Neural progenitor cell (in vitro differentiated cells): Measurements from ENCODE around the gene MDH1. TPM values are rescaled to one million over a fixed set of nuclear protein-coding genes. Genes with fewer than 3 reads are reported as not detected.

Experiments used
- DNase-seq: peaks from one replicate; pipeline ENCODE4 v3.0.0-alpha.2; 2016; ENCODE audit warnings: low spot score
- H2AFZ ChIP-seq: fragments of 200-600 bp; sonication (generic); replicated peaks from 2 replicates; pipeline ENCODE4 v1.6.1; 2016; ENCODE audit warnings: antibody characterized with exemption
- H3F3A ChIP-seq: fragments of 200-600 bp; sonication (generic); 2 replicates; pipeline ENCODE4 v1.6.1; 2016; ENCODE audit warnings: antibody characterized with exemption, low read depth
- H3K27ac ChIP-seq: fragments of 200-600 bp; sonication (generic); 2 replicates; pipeline ENCODE4 v1.5.1; 2016; ENCODE audit warnings: mild to moderate bottlenecking
- H3K27me3 ChIP-seq: fragments of 200-600 bp; sonication (generic); 2 replicates; pipeline ENCODE4 v1.6.1; 2016; ENCODE audit warnings: mild to moderate bottlenecking, moderate library complexity
- H3K36me3 ChIP-seq: fragments of 200-600 bp; sonication (generic); 2 replicates; pipeline ENCODE4 v1.5.1; 2016
- H3K4me1 ChIP-seq: fragments of 200-600 bp; sonication (generic); 2 replicates; pipeline ENCODE4 v1.6.1; 2016; ENCODE audit warnings: mixed run types
- H3K4me2 ChIP-seq: fragments of 200-600 bp; sonication (generic); 2 replicates; pipeline ENCODE4 v1.6.1; 2016
- H3K4me3 ChIP-seq: fragments of 200-600 bp; sonication (generic); 2 replicates; pipeline ENCODE4 v1.5.1; 2016
- H3K79me2 ChIP-seq: fragments of 200-600 bp; sonication (generic); 2 replicates; pipeline ENCODE4 v1.6.1; 2016; ENCODE audit warnings: low read depth
- H3K9ac ChIP-seq: fragments of 200-600 bp; sonication (generic); 2 replicates; pipeline ENCODE4 v1.6.1; 2016
- H3K9me3 ChIP-seq: fragments of 200-600 bp; sonication (generic); 2 replicates; pipeline ENCODE4 v1.5.1; 2016; ENCODE audit warnings: low read depth
- H4K20me1 ChIP-seq: fragments of 200-600 bp; sonication (generic); 2 replicates; pipeline ENCODE4 v1.6.1; 2016; ENCODE audit warnings: low read depth
- H3K27ac Mint-ChIP-seq: 3 replicates; pipeline ENCODE4 v1.8.0; 2021; ENCODE audit warnings: mixed read lengths
- H3K27me3 Mint-ChIP-seq: 2 replicates; pipeline ENCODE4 v1.8.0; 2022; ENCODE audit warnings: low read depth, mild to moderate bottlenecking, inconsistent platforms, moderate library complexity, mixed read lengths; ENCODE audit not compliant: insufficient read depth
- H3K36me3 Mint-ChIP-seq: 3 replicates; pipeline ENCODE4 v1.8.0; 2021; ENCODE audit warnings: mixed read lengths
- H3K4me1 Mint-ChIP-seq: 3 replicates; pipeline ENCODE4 v1.8.0; 2021; ENCODE audit warnings: mixed read lengths
- H3K4me3 Mint-ChIP-seq: 3 replicates; pipeline ENCODE4 v1.8.0; 2021; ENCODE audit warnings: mild to moderate bottlenecking, moderate library complexity, mixed read lengths
- H3K9me3 Mint-ChIP-seq: 3 replicates; pipeline ENCODE4 v1.8.0; 2020; ENCODE audit warnings: mixed read lengths
- EZH2 ChIP-seq: fragments of 200-600 bp; sonication (generic); IDR thresholded peaks from 2 replicates; pipeline ENCODE4 v1.6.1; 2017; ENCODE audit warnings: antibody characterized with exemption, mild to moderate bottlenecking, moderate library complexity
- EZH2phosphoT487 ChIP-seq: fragments of 200-600 bp; sonication (generic); IDR thresholded peaks from 2 replicates; pipeline ENCODE4 v1.6.1; 2017; ENCODE audit warnings: antibody characterized with exemption
- total RNA-seq: library from RNA; depleted of rRNA; stranded (reverse); fragments of >200 nt; gene quantifications from 2 replicates; pipeline ENCODE4 v1.2.3, GENCODE V29; 2015; ENCODE audit warnings: low replicate concordance
- TF ChIP-seq, protein P1 (sequence below): fragments of 200-600 bp; sonication (generic); IDR thresholded peaks from 2 replicates; pipeline ENCODE4 v1.5.1; 2017; ENCODE audit warnings: antibody characterized with exemption, mild to moderate bottlenecking

Gene MDH1
- total RNA-seq, 1 donor from 2014 or later: 323 TPM

DNA sequence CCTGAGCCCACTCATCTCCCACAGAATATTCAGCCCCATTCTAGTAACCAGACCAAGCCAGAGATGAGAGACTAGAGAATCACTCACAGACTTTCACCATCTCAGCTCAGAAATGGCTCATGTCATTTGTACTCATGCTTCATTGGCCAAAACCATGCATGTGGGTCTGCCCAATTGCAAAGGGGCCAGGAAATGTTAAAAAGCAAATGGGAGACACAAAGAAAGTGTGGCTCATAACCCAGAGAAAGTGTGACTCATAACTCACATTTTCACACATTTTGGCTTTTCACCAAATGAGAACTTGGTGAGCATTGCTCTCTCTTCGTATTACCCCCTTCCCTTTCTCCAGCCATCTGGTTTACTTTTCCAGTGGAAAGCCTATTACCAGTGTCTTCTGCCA lies 66.2 kb downstream of the MDH1 start:
- H3K9ac ChIP-seq: no peak overlapping the region
- no peak overlapping the region for H3K4me3 Mint-ChIP-seq

More for the DNA sequence above, 66.2 kb downstream of the MDH1 start:
- no peaks in the 10 kb centered on the region for H3K36me3 Mint-ChIP-seq
- H2AFZ ChIP-seq: no peak overlapping the region
- H3K27ac Mint-ChIP-seq: no peak overlapping the region
- H3K27me3 ChIP-seq: no peaks in the 10 kb centered on the region
- no peak overlapping the region for H3K4me3 ChIP-seq
- no peak for DNase-seq
- H4K20me1 ChIP-seq: no peaks in the 10 kb centered on the region
- H3K4me1 Mint-ChIP-seq: no peaks in the 10 kb centered on the region
- no peaks in the 10 kb centered on the region for H3K36me3 ChIP-seq
- no peaks in the 10 kb centered on the region for H3K9me3 ChIP-seq
- TF ChIP-seq EZH2 (no peak), EZH2phosphoT487 (no peak)
- TF ChIP-seq, protein P1, sequence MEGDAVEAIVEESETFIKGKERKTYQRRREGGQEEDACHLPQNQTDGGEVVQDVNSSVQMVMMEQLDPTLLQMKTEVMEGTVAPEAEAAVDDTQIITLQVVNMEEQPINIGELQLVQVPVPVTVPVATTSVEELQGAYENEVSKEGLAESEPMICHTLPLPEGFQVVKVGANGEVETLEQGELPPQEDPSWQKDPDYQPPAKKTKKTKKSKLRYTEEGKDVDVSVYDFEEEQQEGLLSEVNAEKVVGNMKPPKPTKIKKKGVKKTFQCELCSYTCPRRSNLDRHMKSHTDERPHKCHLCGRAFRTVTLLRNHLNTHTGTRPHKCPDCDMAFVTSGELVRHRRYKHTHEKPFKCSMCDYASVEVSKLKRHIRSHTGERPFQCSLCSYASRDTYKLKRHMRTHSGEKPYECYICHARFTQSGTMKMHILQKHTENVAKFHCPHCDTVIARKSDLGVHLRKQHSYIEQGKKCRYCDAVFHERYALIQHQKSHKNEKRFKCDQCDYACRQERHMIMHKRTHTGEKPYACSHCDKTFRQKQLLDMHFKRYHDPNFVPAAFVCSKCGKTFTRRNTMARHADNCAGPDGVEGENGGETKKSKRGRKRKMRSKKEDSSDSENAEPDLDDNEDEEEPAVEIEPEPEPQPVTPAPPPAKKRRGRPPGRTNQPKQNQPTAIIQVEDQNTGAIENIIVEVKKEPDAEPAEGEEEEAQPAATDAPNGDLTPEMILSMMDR: no peak
- no peak overlapping the region for H3K27ac ChIP-seq
- H3K27me3 Mint-ChIP-seq: no peaks in the 10 kb centered on the region
- H3K9me3 Mint-ChIP-seq: no peaks in the 10 kb centered on the region
- no peaks in the 10 kb centered on the region for H3F3A ChIP-seq
- H3K4me1 ChIP-seq: no peaks in the 10 kb centered on the region
- H3K79me2 ChIP-seq: no peaks in the 10 kb centered on the region
- H3K4me2 ChIP-seq: no peak overlapping the region

Other genes with a start within 250 kb of the MDH1 start
- 10.9 and 11.4 TPM in 2 replicates for gene WDPCP, start 486 bp upstream of the MDH1 start, total RNA-seq